SK-N-SH (cell line): ENCODE results near the gene MARS1.

Experiments used
- CTCF ChIP-seq: fragments of 200-600 bp; sonication (generic); IDR thresholded peaks from 2 replicates; pipeline ENCODE4 v1.6.1; 2017; ENCODE audit warnings: antibody characterized with exemption, mild to moderate bottlenecking, moderate library complexity
- JUND ChIP-seq: IDR thresholded peaks from 2 replicates; pipeline ENCODE4 v1.4.0; 2012
- PBX3 ChIP-seq: IDR thresholded peaks from 2 replicates; pipeline ENCODE4; 2012
- REST ChIP-seq: IDR thresholded peaks from 2 replicates; pipeline ENCODE4 v1.6.1; 2012; ENCODE audit warnings: mild to moderate bottlenecking, low read depth, low read length, moderate library complexity
- SMC3 ChIP-seq: IDR thresholded peaks from 2 replicates; pipeline ENCODE4 v1.6.1; 2012; ENCODE audit warnings: low read depth, low read length, improper control_type of control experiment
- USF1 ChIP-seq: IDR thresholded peaks from 2 replicates; pipeline ENCODE4 v1.4.0; 2012; ENCODE audit warnings: low read depth, borderline replicate concordance

- TF ChIP-seq CTCF = no peak
- no peak for TF ChIP-seq JUND
- TF ChIP-seq USF1 = no peak
- TF ChIP-seq REST = no peak
- no peak for TF ChIP-seq PBX3
- no peak for TF ChIP-seq SMC3
Measured at GRCh38 chr12:57511161-57511560, 23.3 kb downstream of the MARS1 start.
